HEK293 (cell line): Measurements from ENCODE around the gene DNAH1.

Experiments
- CTCF ChIA-PET: fragments of 350-600 bp; formaldehyde crosslinking; extraction: SDS; loops from one replicate; lab custom pipeline; 2021; ENCODE audit warnings: antibody characterized with exemption; lab: Yijun Ruan, JAX
- POLR2A ChIA-PET: fragments of 300-600 bp; formaldehyde crosslinking; extraction: SDS; loops from one replicate; lab custom pipeline; 2020; ENCODE audit warnings: antibody characterized with exemption, inconsistent platforms; lab: Yijun Ruan, JAX
- H3K27ac ChIP-seq: fragments of 200-500 bp; sonication (Bioruptor generic); 2 replicates; pipeline ENCODE4 v1.5.1; 2014; ENCODE audit warnings: low read depth, low read length, control low read depth, inconsistent platforms; ENCODE audit errors: extremely low read depth
- H3K36me3 ChIP-seq, 2 experiments: fragments of 200-500 bp in 1 of 2; sonication (Bioruptor generic) in 1 of 2; 1 replicate in 1 of 2; 2 replicates in 1 of 2; pipeline ENCODE4 v1.5.1; 2014 to 2017; ENCODE audit warnings: inconsistent platforms in 2 of 2, low read length in 2 of 2; ENCODE audit not compliant: control insufficient read depth in 2 of 2, insufficient read depth in 1 of 2
- H3K4me1 ChIP-seq: fragments of 200-500 bp; sonication (Bioruptor generic); 2 replicates; pipeline ENCODE4 v1.5.1; 2014; ENCODE audit warnings: mild to moderate bottlenecking, low read length, inconsistent platforms; ENCODE audit not compliant: control insufficient read depth, insufficient read depth
- H3K4me3 ChIP-seq: 2 replicates; pipeline ENCODE4 v1.5.1; 2011; ENCODE audit warnings: low read depth, mild to moderate bottlenecking, control low read depth, low read length, moderate library complexity
- H3K9me3 ChIP-seq: fragments of 200-500 bp; sonication (Bioruptor generic); 2 replicates; pipeline ENCODE4 v1.5.1; 2014; ENCODE audit warnings: low read depth, low read length, inconsistent platforms; ENCODE audit not compliant: control insufficient read depth, insufficient read depth
- EGR2 ChIP-seq: fragments of 450-650 bp; formaldehyde crosslinking; IDR thresholded peaks from 2 replicates; pipeline ENCODE4 v1.5.1; 2016; ENCODE audit warnings: low read depth, missing biosample characterization, missing genetic modification characterization
- GFI1B ChIP-seq: fragments of 450-650 bp; formaldehyde crosslinking; IDR thresholded peaks from 2 replicates; pipeline ENCODE4 v1.5.1; 2016; ENCODE audit warnings: missing biosample characterization, missing genetic modification characterization
- GLI2 ChIP-seq: fragments of 450-650 bp; formaldehyde crosslinking; IDR thresholded peaks from 2 replicates; pipeline ENCODE4; 2017; ENCODE audit warnings: missing biosample characterization, missing genetic modification characterization, low read depth, borderline replicate concordance
- HOXD13 ChIP-seq: sonication (generic); formaldehyde crosslinking; IDR thresholded peaks from 2 replicates; pipeline ENCODE4 v1.8.0; 2022; ENCODE audit warnings: missing genetic modification reagents, borderline replicate concordance
- MEIS1 ChIP-seq: sonication (generic); formaldehyde crosslinking; IDR thresholded peaks from 2 replicates; pipeline ENCODE4 v1.8.1; 2022; ENCODE audit warnings: missing genetic modification reagents, mild to moderate bottlenecking, borderline replicate concordance
- OVOL3 ChIP-seq: fragments of 450-650 bp; formaldehyde crosslinking; IDR thresholded peaks from 2 replicates; pipeline ENCODE4 v1.5.1; 2016; ENCODE audit warnings: missing biosample characterization, missing genetic modification characterization
- SETDB1 ChIP-seq: IDR thresholded peaks from one replicate; pipeline ENCODE4 v1.6.1; 2017; ENCODE audit warnings: mild to moderate bottlenecking, low read length, moderate library complexity, mixed read lengths; ENCODE audit not compliant: insufficient read length
- SP3 ChIP-seq: fragments of 450-650 bp; formaldehyde crosslinking; IDR thresholded peaks from 2 replicates; pipeline ENCODE4 v1.5.1; 2016; ENCODE audit warnings: missing biosample characterization, missing genetic modification characterization
- ZBTB26 ChIP-seq: fragments of 450-650 bp; formaldehyde crosslinking; optimal IDR thresholded peaks from 2 replicates; pipeline ENCODE3; 2016; ENCODE audit warnings: missing biosample characterization, mild to moderate bottlenecking, missing genetic modification characterization
- ZBTB8A ChIP-seq: fragments of 450-650 bp; formaldehyde crosslinking; IDR thresholded peaks from 2 replicates; pipeline ENCODE4 v1.5.1; 2016; ENCODE audit warnings: missing biosample characterization, missing genetic modification characterization
- ZFHX2 ChIP-seq: fragments of 450-650 bp; formaldehyde crosslinking; conservative IDR thresholded peaks from 2 replicates; pipeline ENCODE4 v1.5.1; 2016; ENCODE audit warnings: missing biosample characterization, missing genetic modification characterization
- ZNF175 ChIP-seq: fragments of 450-650 bp; formaldehyde crosslinking; IDR thresholded peaks from 2 replicates; pipeline ENCODE4 v1.5.1; 2016; ENCODE audit warnings: missing biosample characterization, missing genetic modification characterization
- ZNF2 ChIP-seq: fragments of 450-650 bp; formaldehyde crosslinking; IDR thresholded peaks from 2 replicates; pipeline ENCODE4 v1.5.1; 2016; ENCODE audit warnings: missing biosample characterization, missing genetic modification characterization
- ZNF214 ChIP-seq: fragments of 450-650 bp; formaldehyde crosslinking; IDR thresholded peaks from 2 replicates; pipeline ENCODE4 v1.5.1; 2017; ENCODE audit warnings: missing biosample characterization, mild to moderate bottlenecking, missing genetic modification characterization, borderline replicate concordance
- ZNF24 ChIP-seq: fragments of 450-650 bp; formaldehyde crosslinking; IDR thresholded peaks from 2 replicates; pipeline ENCODE4 v1.5.1; 2016; ENCODE audit warnings: missing biosample characterization, missing genetic modification characterization
- ZNF302 ChIP-seq: fragments of 450-650 bp; formaldehyde crosslinking; IDR thresholded peaks from 2 replicates; pipeline ENCODE4 v1.5.1; 2016; ENCODE audit warnings: missing biosample characterization, missing genetic modification characterization, low read depth
- ZNF658 ChIP-seq: fragments of 450-650 bp; formaldehyde crosslinking; IDR thresholded peaks from 2 replicates; pipeline ENCODE4; 2016; ENCODE audit warnings: missing biosample characterization, missing genetic modification characterization
- ZNF677 ChIP-seq: fragments of 450-650 bp; IDR thresholded peaks from 2 replicates; pipeline ENCODE4 v1.5.0; 2018; ENCODE audit warnings: missing biosample characterization, mild to moderate bottlenecking, missing genetic modification characterization, moderate library complexity
- ZNF837 ChIP-seq: fragments of 450-650 bp; formaldehyde crosslinking; IDR thresholded peaks from 2 replicates; pipeline ENCODE4 v1.5.1; 2016; ENCODE audit warnings: missing biosample characterization, missing genetic modification characterization
- ZNF843 ChIP-seq: fragments of 450-650 bp; formaldehyde crosslinking; IDR thresholded peaks from 2 replicates; pipeline ENCODE4 v1.5.1; 2016; ENCODE audit warnings: missing biosample characterization, missing genetic modification characterization
- TF ChIP-seq, protein P1 (sequence below): fragments of 450-650 bp; formaldehyde crosslinking; IDR thresholded peaks from 2 replicates; pipeline ENCODE4 v1.5.1; 2017; ENCODE audit warnings: missing biosample characterization, mild to moderate bottlenecking, missing genetic modification characterization, moderate library complexity
- TF ChIP-seq, protein P2 (sequence below): sonication (generic); formaldehyde crosslinking; IDR thresholded peaks from 2 replicates; pipeline ENCODE4 v1.8.1; 2022; ENCODE audit warnings: mild to moderate bottlenecking, moderate library complexity, missing genetic modification reagents
- TF ChIP-seq, protein P3 (sequence below): fragments of 450-650 bp; formaldehyde crosslinking; IDR thresholded peaks from 2 replicates; pipeline ENCODE4 v1.5.1; 2016; ENCODE audit warnings: missing biosample characterization, missing genetic modification characterization

The DNAH1 gene

DNA sequence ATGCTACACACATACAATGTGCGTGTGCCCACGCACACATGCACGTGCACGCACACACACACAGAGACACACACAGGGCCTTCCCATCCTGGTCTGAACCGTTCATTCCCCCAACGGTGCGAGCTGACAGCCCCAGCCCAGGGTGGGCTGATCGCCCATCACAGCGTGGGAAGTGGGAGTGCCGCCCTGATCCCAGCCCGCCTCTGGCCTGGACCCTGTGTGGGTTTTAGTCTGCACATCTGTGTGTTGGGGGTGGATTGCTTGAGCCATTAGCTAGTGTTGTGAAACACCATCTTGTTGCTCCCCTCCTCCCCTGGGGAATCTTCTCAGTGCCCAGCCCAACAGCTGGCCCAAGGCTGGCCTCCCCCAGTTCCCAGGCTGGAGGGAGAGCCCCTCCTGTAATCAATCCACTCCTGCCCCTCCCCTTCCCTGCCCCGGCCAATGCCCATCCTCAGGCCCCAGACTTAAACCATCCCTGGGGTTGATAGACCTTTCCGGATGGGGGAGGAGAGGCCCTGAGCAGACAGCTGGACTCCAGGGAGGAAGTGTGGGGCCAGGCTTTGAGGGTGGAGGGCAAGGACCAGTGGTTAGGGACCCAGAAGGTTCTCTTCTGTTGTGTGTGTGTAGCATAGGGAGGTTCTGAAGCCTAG, 120.5 kb downstream of the DNAH1 start:
- CTCF ChIA-PET = interaction anchor here (1.5 to 7.4 kb wide), 2 partner anchors 11 to 24 kb away, joined by 3 to 59 read pairs; partner anchors contain the start of gene SEMA3G

GRCh38 chr3:52437326-52438103, 121.4 kb downstream of the DNAH1 start:
- Histone ChIP-seq H3K36me3 (no peaks in the 10 kb centered on the region), H3K4me3 (no peak overlapping the region), H3K27ac (no peak overlapping the region), H3K4me1 (no peaks in the 10 kb centered on the region), H3K9me3 (no peaks in the 10 kb centered on the region)
- ChIA-PET POLR2A (no interaction called here), CTCF (interaction anchor here (1.5 to 7.4 kb wide), 2 partner anchors 10 to 25 kb away, joined by 3 to 59 read pairs; partner anchors contain the start of gene SEMA3G)
- TF ChIP-seq HOXD13 (CRISPR knock-in tag) = no peak
- TF ChIP-seq ZNF843 (tag by site-specific recombination) = no peak
- TF ChIP-seq SP3 (tag by site-specific recombination) = no peak

More for the DNA sequence above, 120.5 kb downstream of the DNAH1 start:
- H3K9me3 ChIP-seq = no peaks in the 10 kb centered on the region
- H3K4me3 ChIP-seq = no peak overlapping the region
- no peaks in the 10 kb centered on the region for H3K4me1 ChIP-seq
- H3K27ac ChIP-seq = no peak overlapping the region
- H3K36me3 ChIP-seq = no peaks in the 10 kb centered on the region
- TF ChIP-seq ZNF2 (tag by site-specific recombination) (no peak), ZNF302 (no peak), OVOL3 (no peak), ZNF658 (tag by site-specific recombination) (no peak), ZBTB26 (tag by site-specific recombination) (peak; percentile 10), SETDB1 (no peak), ZNF214 (tag by site-specific recombination) (no peak), ZNF175 (tag by site-specific recombination) (no peak), MEIS1 (CRISPR knock-in tag) (no peak), EGR2 (tag by site-specific recombination) (peak; percentile 82), ZFHX2 (peak; percentile 77)
- TF ChIP-seq, protein P1, sequence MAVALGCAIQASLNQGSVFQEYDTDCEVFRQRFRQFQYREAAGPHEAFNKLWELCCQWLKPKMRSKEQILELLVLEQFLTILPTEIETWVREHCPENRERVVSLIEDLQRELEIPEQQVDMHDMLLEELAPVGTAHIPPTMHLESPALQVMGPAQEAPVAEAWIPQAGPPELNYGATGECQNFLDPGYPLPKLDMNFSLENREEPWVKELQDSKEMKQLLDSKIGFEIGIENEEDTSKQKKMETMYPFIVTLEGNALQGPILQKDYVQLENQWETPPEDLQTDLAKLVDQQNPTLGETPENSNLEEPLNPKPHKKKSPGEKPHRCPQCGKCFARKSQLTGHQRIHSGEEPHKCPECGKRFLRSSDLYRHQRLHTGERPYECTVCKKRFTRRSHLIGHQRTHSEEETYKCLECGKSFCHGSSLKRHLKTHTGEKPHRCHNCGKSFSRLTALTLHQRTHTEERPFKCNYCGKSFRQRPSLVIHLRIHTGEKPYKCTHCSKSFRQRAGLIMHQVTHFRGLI (tag by site-specific recombination) = peak; percentile 71; the same call in 1 of the 2 replicates
- TF ChIP-seq, protein P2, sequence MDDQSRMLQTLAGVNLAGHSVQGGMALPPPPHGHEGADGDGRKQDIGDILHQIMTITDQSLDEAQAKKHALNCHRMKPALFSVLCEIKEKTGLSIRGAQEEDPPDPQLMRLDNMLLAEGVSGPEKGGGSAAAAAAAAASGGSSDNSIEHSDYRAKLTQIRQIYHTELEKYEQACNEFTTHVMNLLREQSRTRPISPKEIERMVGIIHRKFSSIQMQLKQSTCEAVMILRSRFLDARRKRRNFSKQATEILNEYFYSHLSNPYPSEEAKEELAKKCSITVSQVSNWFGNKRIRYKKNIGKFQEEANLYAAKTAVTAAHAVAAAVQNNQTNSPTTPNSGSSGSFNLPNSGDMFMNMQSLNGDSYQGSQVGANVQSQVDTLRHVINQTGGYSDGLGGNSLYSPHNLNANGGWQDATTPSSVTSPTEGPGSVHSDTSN (CRISPR knock-in tag) = no peak
- TF ChIP-seq, all 188 proteins: peak for 4
- POLR2A ChIA-PET = interaction anchor here (0.6 kb wide), 1 partner anchor 295 kb away, joined by 4 read pairs; no protein-coding TSS in a partner anchor

- CTCF ChIA-PET = interaction anchor here (1.6 kb wide), 1 partner anchor 10 kb away, joined by 4 read pairs; no protein-coding TSS in a partner anchor
- H3K27ac ChIP-seq = no peak overlapping the region
- H3K9me3 ChIP-seq = no peaks in the 10 kb centered on the region
These were observed 121.9 kb downstream of the DNAH1 start for GRCh38 chr3:52438104-52438376.

More at GRCh38 chr3:52438104-52438376, 121.9 kb downstream of the DNAH1 start:
- TF ChIP-seq GFI1B (tag by site-specific recombination) (no peak), GLI2 (tag by site-specific recombination) (no peak), ZNF24 (tag by site-specific recombination) (no peak), ZNF214 (tag by site-specific recombination) (no peak), ZBTB8A (tag by site-specific recombination) (no peak), ZNF677 (no peak), ZNF837 (tag by site-specific recombination) (no peak)
- TF ChIP-seq, protein P2 (CRISPR knock-in tag) = no peak
- TF ChIP-seq, protein P3, sequence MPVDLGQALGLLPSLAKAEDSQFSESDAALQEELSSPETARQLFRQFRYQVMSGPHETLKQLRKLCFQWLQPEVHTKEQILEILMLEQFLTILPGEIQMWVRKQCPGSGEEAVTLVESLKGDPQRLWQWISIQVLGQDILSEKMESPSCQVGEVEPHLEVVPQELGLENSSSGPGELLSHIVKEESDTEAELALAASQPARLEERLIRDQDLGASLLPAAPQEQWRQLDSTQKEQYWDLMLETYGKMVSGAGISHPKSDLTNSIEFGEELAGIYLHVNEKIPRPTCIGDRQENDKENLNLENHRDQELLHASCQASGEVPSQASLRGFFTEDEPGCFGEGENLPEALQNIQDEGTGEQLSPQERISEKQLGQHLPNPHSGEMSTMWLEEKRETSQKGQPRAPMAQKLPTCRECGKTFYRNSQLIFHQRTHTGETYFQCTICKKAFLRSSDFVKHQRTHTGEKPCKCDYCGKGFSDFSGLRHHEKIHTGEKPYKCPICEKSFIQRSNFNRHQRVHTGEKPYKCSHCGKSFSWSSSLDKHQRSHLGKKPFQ (tag by site-specific recombination) = no peak
- TF ChIP-seq, all 188 proteins: peak for 0
- H3K4me3 ChIP-seq = no peak overlapping the region
- no peaks in the 10 kb centered on the region for H3K4me1 ChIP-seq
- POLR2A ChIA-PET = no interaction called here
- no peaks in the 10 kb centered on the region for H3K36me3 ChIP-seq
